CD4-positive, alpha-beta T cell treated with Interleukin-15 for 4 hours (primary cell): ENCODE results near the gene CFAP157.
A peak's percentile ranks its signal among the peaks of the same experiment; 100 is the strongest.

Experiments used
- DNase-seq: peaks from one replicate; pipeline ENCODE4 v3.0.0-alpha.2; 2020; ENCODE audit warnings: low spot score

CFAP157 gene

GRCh38 chr9:127693143-127693542 is 13.6 kb upstream of the CFAP157 start:
- DNase-seq = no peak

- no peak for DNase-seq
These were observed 13.1 kb upstream of the CFAP157 start for GRCh38 chr9:127693697-127694096.

- DNase-seq = no peak
These were observed 11.7 kb upstream of the CFAP157 start for GRCh38 chr9:127694890-127695720.

DNA sequence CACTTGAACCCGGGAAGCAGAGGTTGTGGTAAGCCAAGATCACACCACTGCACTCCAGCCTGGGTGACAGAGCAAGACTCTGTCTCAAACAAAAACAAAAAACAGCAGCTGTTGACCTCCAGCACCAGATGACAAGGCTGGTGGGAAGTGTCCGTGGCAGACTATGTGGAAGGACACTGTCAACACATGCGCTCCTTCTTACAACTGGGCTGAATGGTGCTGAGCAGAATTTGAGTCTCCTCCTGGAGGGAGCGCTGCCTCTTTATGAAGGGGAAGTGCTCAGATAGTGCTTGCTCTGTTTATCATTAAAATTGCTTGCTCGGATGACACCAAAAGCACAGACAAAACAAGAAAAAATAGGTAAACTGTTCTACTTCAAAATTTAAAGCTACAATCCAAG is 9.2 kb upstream of the CFAP157 start:
- DNase-seq = no peak

DNA sequence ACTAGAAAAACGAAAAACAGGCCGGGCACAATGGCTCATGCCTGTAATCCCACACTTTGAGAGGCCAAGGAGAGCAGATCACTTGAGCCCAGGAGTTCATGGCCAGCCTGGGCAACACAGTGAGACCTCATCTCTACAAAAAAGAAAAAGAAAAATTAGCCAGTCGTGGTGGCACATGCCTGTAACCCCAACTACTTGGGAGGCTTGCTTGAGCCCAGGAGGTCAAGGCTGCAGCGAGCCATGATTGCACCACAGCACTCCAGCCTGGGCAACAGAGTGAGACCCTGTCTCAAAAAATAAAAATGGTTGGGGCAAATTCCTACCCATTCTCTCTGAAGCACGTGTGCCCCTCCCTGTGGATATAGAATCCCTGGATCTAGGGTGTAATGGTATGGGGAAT is 8.4 kb upstream of the CFAP157 start:
- no peak for DNase-seq

- DNase-seq = peak; percentile 91
These were observed 7.7 kb upstream of the CFAP157 start for GRCh38 chr9:127698985-127699670.

GRCh38 chr9:127700140-127700539 is 6.6 kb upstream of the CFAP157 start:
- no peak for DNase-seq

GRCh38 chr9:127700594-127701255 is 6.1 kb upstream of the CFAP157 start:
- no peak for DNase-seq

- DNase-seq = no peak
These were observed 3.4 kb upstream of the CFAP157 start for GRCh38 chr9:127703289-127703946.

DNA sequence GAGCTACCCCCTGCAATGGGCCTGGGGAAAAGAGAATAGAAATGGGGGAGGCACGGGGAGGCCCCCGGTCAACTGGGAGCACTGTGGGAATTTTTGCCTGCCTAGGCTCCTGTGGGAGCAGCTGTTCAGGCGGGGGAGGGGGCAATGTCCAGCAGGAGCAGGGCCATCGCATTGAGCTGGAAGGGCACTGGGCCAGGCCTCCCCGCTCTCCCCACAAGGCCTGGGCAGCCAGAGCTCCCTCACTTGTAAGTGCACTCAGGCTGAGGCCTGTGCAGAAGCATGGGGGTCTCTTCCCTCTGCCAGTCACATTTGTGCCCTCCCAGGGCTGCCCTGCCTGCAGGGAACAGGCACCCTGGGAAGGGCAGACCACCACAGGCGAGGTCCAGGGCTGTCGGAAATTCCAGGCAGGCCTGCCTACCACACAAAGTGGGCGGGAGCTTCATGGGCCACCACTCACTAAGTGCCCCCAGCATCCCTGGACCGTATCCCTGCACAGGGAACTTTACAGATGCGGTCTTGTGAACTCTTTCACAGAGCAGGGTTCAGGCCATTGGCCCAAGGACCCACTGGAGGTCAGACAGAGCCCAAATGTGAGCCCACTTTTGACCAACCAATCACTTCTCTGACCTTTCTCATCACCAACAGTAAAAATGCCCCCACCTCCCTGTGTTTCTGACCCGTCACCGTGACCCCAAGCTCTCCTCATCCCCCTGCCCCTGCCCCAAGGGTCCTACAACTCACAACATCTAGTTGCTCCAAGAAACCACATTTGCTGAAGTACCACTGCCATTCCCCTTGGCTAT is 1.0 kb upstream of the CFAP157 start:
- no peak for DNase-seq

DNA sequence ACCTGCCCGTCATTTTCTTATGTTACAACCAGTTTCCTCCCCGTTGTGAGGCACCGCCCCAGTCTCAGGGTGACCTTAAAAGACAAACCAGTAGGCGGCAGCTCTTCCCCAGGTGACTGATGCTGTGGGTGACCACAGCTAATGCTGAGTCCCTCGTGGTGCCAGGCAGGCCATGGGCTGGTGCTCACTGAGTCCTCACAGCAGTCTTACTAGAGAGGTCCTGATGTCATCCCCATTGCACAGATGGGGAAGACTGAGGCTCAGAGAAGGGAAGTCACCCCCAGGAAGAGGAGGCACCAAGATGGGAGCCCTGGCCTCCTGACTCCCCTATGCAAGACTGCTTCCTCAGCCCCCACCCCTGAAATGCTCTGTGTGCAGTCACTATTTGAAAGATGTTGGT is 978 bp downstream of the CFAP157 start:
- peak; percentile 66 for DNase-seq

DNA sequence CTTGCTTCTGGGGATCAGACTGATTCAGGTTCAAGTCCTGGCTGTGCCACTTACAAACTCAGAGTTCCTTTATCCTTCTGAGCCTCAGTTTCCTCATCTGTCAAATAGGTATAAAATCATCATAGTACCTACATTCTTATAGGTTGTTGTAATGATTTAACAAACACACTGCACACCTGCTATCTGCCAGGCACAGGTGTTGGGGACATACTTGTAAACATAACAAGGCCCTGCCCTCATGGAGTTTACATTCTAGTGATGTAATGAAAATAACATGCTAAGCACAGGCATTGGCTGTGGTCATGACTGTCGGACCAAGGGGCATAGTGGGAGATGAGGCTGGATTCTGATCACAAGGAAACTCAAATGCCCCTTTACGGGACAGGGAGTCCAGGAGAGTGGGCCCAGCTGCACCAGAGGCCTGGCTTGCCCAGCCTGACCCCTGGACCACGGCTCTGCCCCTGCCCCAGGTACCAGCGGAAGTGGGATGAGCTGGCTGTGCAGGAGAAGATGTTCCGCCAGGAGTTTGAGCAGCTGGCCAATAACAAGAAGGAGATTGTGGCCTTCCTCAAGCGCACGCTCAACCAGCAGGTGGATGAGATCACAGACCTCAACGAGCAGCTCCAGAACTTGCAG is 2.3 kb downstream of the CFAP157 start:
- DNase-seq = no peak

DNA sequence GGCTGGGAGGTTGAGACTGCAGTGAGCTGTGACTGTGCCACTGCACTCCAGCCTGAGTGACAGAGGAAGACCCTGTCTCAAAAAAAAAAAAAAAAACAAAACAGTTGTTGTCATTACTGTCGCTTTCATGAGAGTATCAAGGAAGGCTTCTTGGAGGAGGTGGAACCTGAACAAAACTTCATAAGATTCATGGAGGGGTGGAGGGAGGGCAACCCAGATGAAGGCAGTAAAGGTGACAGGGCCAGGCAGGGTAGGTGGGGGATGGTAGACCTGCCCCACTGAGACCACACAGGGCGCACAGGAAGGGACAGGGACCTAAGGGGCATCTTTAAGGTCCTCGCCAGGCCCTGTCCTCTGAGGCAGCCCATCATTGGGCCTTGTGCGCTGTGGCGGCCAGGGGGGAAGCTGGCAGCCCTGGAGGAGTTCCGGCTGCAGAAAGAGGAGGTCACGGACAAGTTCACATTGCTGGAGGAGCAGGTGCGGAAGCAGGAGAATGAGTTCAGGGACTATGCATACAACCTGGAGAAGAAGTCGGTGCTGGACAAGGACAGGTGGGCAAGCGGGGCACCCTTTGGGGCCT is 3.5 kb downstream of the CFAP157 start:
- DNase-seq = no peak

DNA sequence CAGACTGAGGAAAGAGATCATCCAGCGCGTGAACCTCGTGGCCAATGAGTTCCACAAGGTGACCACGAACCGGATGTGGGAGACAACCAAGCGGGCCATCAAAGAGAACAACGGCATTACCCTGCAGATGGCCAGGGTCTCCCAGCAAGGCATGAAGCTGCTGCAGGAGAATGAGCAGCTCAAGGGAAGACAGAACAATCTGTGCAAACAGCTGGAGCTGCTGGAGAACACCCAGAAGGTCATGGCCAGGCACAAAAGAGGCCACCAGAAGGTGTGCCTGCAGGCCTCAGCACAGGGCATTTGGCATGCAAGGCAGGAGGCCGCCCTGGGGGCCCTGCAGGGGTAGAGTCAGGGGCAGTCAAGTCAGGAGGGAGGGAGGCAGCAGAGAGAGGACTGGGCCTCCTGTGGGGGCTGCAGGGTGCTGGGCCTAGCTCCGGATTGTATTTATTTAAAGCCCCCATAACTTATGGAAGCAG is 4.5 kb downstream of the CFAP157 start:
- no peak for DNase-seq

DNA sequence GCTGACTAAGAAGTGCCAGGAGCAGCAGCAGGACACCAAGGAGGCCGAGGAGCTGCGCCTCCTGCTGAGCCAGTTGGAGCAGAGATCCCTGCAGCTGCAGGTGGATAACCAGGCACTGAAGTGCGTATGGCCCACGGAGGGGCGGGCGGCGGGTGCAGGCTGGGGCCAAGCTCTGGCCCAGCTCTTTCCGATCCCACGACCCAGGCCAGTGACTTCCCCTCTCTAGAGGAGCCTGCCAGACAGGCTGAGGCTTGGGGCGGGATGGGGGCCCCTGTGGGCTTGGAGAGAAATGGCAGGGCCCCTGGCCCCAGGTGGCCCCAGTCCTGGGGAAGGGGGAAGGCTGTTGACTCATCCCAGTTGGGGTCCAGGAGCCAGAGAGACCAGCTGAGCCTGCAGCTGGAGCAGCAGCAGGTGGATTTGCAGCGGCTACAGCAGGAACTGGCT is 5.1 kb downstream of the CFAP157 start:
- no peak for DNase-seq

- DNase-seq = no peak
These were observed 5.6 kb downstream of the CFAP157 start for GRCh38 chr9:127712371-127712770.

DNA sequence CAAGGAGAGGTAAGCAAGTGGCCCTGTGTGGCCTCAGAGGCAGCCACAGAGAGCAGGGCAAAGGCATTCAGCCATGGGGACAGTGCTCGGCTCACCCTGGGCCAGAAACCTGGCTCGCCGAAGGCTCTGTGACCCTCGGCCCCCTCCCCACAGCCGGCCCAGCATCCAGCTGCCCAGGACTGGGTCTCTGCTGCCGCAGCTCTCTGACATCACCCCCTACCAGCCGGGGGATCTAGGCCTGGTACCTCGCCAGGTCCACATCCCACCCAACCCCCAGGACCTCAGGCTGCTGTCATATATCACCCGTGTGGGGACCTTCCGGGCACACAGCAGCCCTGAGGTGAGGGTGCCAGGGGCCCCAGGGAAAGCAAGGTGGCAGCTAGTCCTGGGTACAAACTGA is 6.1 kb downstream of the CFAP157 start:
- DNase-seq = no peak

DNA sequence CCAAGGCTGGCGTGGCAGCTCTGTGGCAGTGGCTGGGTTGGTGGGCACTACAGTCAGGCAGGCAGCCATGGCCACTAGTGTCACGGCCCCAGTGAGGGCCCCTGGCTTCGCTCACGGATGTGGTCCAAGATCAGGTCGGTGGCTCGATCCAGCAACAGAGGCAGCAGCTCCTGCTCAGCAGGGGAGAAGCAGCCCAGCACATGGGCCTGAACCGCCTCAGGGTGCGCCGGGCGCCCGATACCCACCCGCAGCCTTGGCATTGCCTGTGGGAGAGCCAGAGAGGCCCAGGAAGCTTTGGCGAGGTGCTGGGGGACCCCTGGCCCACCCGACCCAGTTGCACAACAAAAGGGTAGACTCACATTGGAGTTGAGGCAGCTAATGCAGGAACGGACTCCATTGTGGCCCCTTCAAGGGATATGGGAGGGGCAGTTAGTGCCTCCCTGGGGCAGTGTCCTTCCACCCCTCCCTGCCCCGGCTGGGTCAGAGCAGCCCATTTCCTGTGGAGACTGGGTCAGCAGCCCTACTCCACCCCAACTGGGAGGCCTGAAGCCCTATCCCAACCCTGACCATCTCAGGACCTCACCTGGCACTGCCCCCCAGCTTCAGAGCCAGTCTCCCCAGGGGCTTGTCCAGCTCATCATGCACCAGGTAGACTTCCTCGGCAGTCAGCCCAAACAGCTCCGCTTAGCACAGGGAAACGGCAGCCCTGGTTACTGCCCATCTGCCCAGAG is 7.4 kb downstream of the CFAP157 start:
- DNase-seq = no peak

GRCh38 chr9:127714951-127715469 is 8.2 kb downstream of the CFAP157 start:
- DNase-seq = no peak
